Spleen (tissue), 11 donors: ENCODE measurements around the gene SDR39U1. TPM values are rescaled to one million over a fixed set of nuclear protein-coding genes. Genes with fewer than 3 reads are reported as not detected.
A peak's percentile ranks its signal among the peaks of the same experiment; 100 is the strongest.

Source experiments
- DNase-seq: peaks from one replicate; pipeline ENCODE4 v3.0.0-alpha.2; 2020
- H3K27ac ChIP-seq, 8 donors: fragments of 200-600 bp; sonication (generic) in 7 of 8; 1 replicate in 4 of 8; 2 replicates in 4 of 8; pipeline versions ENCODE4 v1.5.0 to v1.8.0; 2016 to 2021; ENCODE audit warnings: inconsistent platforms in 4 of 8, mild to moderate bottlenecking in 4 of 8, moderate library complexity in 1 of 8
- H3K27me3 ChIP-seq, 7 donors: fragments of 200-600 bp; sonication (generic) in 6 of 7; replicated peaks in 1 of 7; 1 replicate in 4 of 7; 2 replicates in 3 of 7; pipeline versions ENCODE4 v1.5.0 to v1.8.0; 2016 to 2021; ENCODE audit warnings: inconsistent platforms in 3 of 7, mild to moderate bottlenecking in 1 of 7
- H3K36me3 ChIP-seq, 6 donors: fragments of 200-600 bp; sonication (generic) in 5 of 6; 1 replicate in 4 of 6; 2 replicates in 2 of 6; pipeline versions ENCODE4 v1.5.0 to v1.8.0; 2016 to 2021; ENCODE audit warnings: inconsistent platforms in 2 of 6
- H3K4me1 ChIP-seq, 6 donors: fragments of 200-600 bp; sonication (generic) in 5 of 6; 1 replicate in 3 of 6; 2 replicates in 3 of 6; pipeline versions ENCODE4 v1.5.0 to v1.8.0; 2016 to 2021; ENCODE audit warnings: inconsistent platforms in 3 of 6
- H3K4me3 ChIP-seq, 8 donors: fragments of 200-600 bp; sonication (generic) in 7 of 8; 1 replicate in 4 of 8; 2 replicates in 4 of 8; pipeline versions ENCODE4 v1.5.0 to v1.8.0; 2016 to 2021; ENCODE audit warnings: inconsistent platforms in 4 of 8, mild to moderate bottlenecking in 4 of 8, moderate library complexity in 2 of 8
- H3K9me3 ChIP-seq, 8 donors: fragments of 200-600 bp; sonication (generic) in 7 of 8; 1 replicate in 4 of 8; 2 replicates in 4 of 8; pipeline versions ENCODE4 v1.5.0 to v1.8.0; 2016 to 2021; ENCODE audit warnings: inconsistent platforms in 4 of 8
- POLR2A ChIP-seq, 3 donors: fragments of 450-650 bp; IDR thresholded peaks; one replicate each; pipeline ENCODE4 v1.5.1; 2017; ENCODE audit warnings: antibody characterized with exemption in 3 of 3, mild to moderate bottlenecking in 1 of 3
- POLR2AphosphoS5 ChIP-seq, 3 donors: sonication (generic); formaldehyde crosslinking; IDR thresholded peaks; one replicate each; pipeline ENCODE4 v1.5.1; 2017; ENCODE audit warnings: antibody characterized with exemption in 3 of 3
- WGBS, 5 donors: extraction: QIAGEN DNeasy Blood & Tissue Kit in 3 of 5; methylation state at CpG; one replicate each; pipeline versions ENCODE4 v1.1.5 to v1.1.7; 2013 to 2018; 5-methylcytosine and 5-hydroxymethylcytosine counted together
- intact Hi-C: fragments of 100-400 bp; cut with DNase I; formaldehyde crosslinking; loops from one replicate; pipeline ENCODE4 v1.15.0; 2023; ENCODE audit warnings: low total_unique reads
- polyA plus RNA-seq, 3 donors: library from polyadenylated mRNA; stranded (reverse); fragments of 200-250 nt; gene quantifications; one replicate each; pipeline ENCODE4 v1.2.1, GENCODE V29; 2013
- total RNA-seq, 7 donors: library from RNA; depleted of rRNA in 3 of 7; stranded (reverse); fragments of >200 nt in 3 of 7; fragmentation: NEBNext Ultra II Directional in 4 of 7; extraction: Animal tissue kit (Norgen Biotek cat#: 25700) in 4 of 7; gene quantifications; one replicate each; pipeline versions ENCODE4 v1.1.0 to v1.2.1, GENCODE V29; 2016 to 2021
- TF ChIP-seq, protein P1 (sequence below), 11 experiments: fragments of 200-600 bp in 7 of 11; fragments of 450-650 bp in 4 of 11; sonication (generic) in 4 of 11; IDR thresholded peaks in 8 of 11; conservative IDR thresholded peaks in 3 of 11; 1 replicate in 7 of 11; 2 replicates in 4 of 11; pipeline versions ENCODE4 v1.4.0 to v1.8.0; 2016 to 2021; ENCODE audit warnings: antibody characterized with exemption in 11 of 11, inconsistent platforms in 4 of 11, mild to moderate bottlenecking in 1 of 11
- donor health status: healthy with polysubstance abuse.
- donor health status: DM: no; HTN: no; CAD: no; lungs with moderate emphysema.
- donor health status: DM: no; HTN: no; CAD: no.
- donor health status: Bipolar disorder and iron deficiency.
- donor health status: healthy.
- donor health status: DM: no; HTN: no; CAD: no.
- donor health status: DM: yes; HTN: yes; CAD: no.

SDR39U1 gene
- total and polyA plus RNA-seq, 10 donors, result 48.2 to 146 (median 68.4) TPM

GRCh38 chr14:24436355-24437019 is 6.1 kb downstream of the SDR39U1 start:
- 30 to 43% (median 32%) methylated on average over 4 to 5 of the region's 5 CpGs for WGBS, 5 donors
- Histone ChIP-seq H3K4me3 (no peak overlapping the region), H3K27ac (peak overlapping the region; percentile 44 to 99 (median 80)), H3K27me3 (no peaks in the 10 kb centered on the region), H3K36me3 (peaks cover 0 to 100% (median 80%) of the 10 kb centered on the region in 6 donors), H3K4me1 (peaks cover 54 to 93% (median 73%) of the 10 kb centered on the region in 6 donors), H3K9me3 (no peaks in the 10 kb centered on the region)
- TF ChIP-seq, protein P1, sequence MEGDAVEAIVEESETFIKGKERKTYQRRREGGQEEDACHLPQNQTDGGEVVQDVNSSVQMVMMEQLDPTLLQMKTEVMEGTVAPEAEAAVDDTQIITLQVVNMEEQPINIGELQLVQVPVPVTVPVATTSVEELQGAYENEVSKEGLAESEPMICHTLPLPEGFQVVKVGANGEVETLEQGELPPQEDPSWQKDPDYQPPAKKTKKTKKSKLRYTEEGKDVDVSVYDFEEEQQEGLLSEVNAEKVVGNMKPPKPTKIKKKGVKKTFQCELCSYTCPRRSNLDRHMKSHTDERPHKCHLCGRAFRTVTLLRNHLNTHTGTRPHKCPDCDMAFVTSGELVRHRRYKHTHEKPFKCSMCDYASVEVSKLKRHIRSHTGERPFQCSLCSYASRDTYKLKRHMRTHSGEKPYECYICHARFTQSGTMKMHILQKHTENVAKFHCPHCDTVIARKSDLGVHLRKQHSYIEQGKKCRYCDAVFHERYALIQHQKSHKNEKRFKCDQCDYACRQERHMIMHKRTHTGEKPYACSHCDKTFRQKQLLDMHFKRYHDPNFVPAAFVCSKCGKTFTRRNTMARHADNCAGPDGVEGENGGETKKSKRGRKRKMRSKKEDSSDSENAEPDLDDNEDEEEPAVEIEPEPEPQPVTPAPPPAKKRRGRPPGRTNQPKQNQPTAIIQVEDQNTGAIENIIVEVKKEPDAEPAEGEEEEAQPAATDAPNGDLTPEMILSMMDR (IDR thresholded peaks at IDR 0.05 in 8 of 11, conservative IDR thresholded peaks at IDR 0.05 in 3 of 11), result peak; percentile 73 to 89 (median 79)
- no peak for TF ChIP-seq POLR2A (IDR thresholded peaks at IDR 0.05)
- TF ChIP-seq POLR2AphosphoS5 (IDR thresholded peaks at IDR 0.05), result peak in 2 of 3 donors; percentile 50 to 86
- intact Hi-C loops, result no loop called here
- DNase-seq, result no peak

DNA sequence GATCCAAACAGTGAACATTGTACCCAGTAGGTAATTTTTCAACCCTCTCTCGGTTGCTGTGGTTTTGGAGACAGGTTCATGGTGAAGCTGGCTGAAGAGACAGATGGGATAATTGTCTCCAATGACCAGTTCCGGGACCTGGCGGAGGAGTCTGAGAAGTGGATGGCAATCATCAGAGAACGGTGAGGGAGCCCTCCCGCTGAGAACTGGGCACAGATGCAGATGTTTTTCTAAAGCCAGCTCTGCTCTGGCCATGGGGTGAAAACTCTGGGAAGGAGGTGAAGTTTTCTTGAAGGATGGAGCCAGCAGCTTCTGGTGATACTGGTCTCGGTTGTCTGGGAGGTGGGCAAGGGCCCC is 6.6 kb downstream of the SDR39U1 start:
- no peak for DNase-seq
- no peaks in the 10 kb centered on the region for H3K27me3 ChIP-seq
- intact Hi-C loops, result no loop called here
- 48 to 68% (median 62%) methylated on average over 6 of the region's 6 CpGs for WGBS, 5 donors
- no peak overlapping the region for H3K4me3 ChIP-seq
- H3K27ac ChIP-seq, result peak overlapping the region; percentile 16 to 99 (median 80)
- H3K9me3 ChIP-seq, result no peaks in the 10 kb centered on the region
- TF ChIP-seq, protein P1 (IDR thresholded peaks at IDR 0.05 in 8 of 11, conservative IDR thresholded peaks at IDR 0.05 in 3 of 11), result no peak
- TF ChIP-seq POLR2A (IDR thresholded peaks at IDR 0.05), result no peak
- TF ChIP-seq POLR2AphosphoS5 (IDR thresholded peaks at IDR 0.05), result no peak
- H3K4me1 ChIP-seq, result peaks cover 54 to 93% (median 74%) of the 10 kb centered on the region in 6 donors
- H3K36me3 ChIP-seq, result peaks cover 0 to 100% (median 80%) of the 10 kb centered on the region in 6 donors

- Histone ChIP-seq H3K4me1 (peaks cover 54 to 93% (median 72%) of the 10 kb centered on the region in 6 donors), H3K27me3 (no peaks in the 10 kb centered on the region), H3K9me3 (no peaks in the 10 kb centered on the region), H3K4me3 (no peak overlapping the region), H3K36me3 (peaks cover 0 to 93% (median 73%) of the 10 kb centered on the region in 6 donors), H3K27ac (peak overlapping the region; percentile 16 to 99 (median 80))
- intact Hi-C loops, result no loop called here
- WGBS, 5 donors, result 71 to 90% (median 87%) methylated on average over 2 of the region's 2 CpGs
- TF ChIP-seq POLR2AphosphoS5 (IDR thresholded peaks at IDR 0.05) (peak in 1 of 3 donors; percentile 13), POLR2A (IDR thresholded peaks at IDR 0.05) (no peak)
- TF ChIP-seq, protein P1 (IDR thresholded peaks at IDR 0.05 in 8 of 11, conservative IDR thresholded peaks at IDR 0.05 in 3 of 11), result no peak
- no peak for DNase-seq
Measured at GRCh38 chr14:24435192-24435810, 7.3 kb downstream of the SDR39U1 start.

GRCh38 chr14:24434676-24435075 is 7.9 kb downstream of the SDR39U1 start:
- intact Hi-C loops, result loop anchor here (5.0 kb wide), 1 partner anchor 97 kb away; the partner anchor contains the start of genes ADCY4 and RIPK3
- peaks cover 0 to 87% (median 67%) of the 10 kb centered on the region in 6 donors for H3K36me3 ChIP-seq
- no peak for DNase-seq
- H3K4me3 ChIP-seq, result no peak overlapping the region
- 85 to 90% (median 88%) methylated on average over 3 of the region's 3 CpGs for WGBS, 5 donors
- TF ChIP-seq POLR2A (IDR thresholded peaks at IDR 0.05), result no peak
- TF ChIP-seq, protein P1 (IDR thresholded peaks at IDR 0.05 in 8 of 11, conservative IDR thresholded peaks at IDR 0.05 in 3 of 11), result no peak
- TF ChIP-seq POLR2AphosphoS5 (IDR thresholded peaks at IDR 0.05), result no peak
- no peaks in the 10 kb centered on the region for H3K9me3 ChIP-seq
- H3K27me3 ChIP-seq, result no peaks in the 10 kb centered on the region
- peak overlapping the region in 5 of 8 donors; percentile 78 to 99 (median 85) for H3K27ac ChIP-seq
- H3K4me1 ChIP-seq, result peaks cover 50 to 87% (median 67%) of the 10 kb centered on the region in 6 donors
